ENCODE measurements around the gene AR. TPM values are rescaled to one million over a fixed set of nuclear protein-coding genes. Genes with fewer than 3 reads are reported as not detected.
"Not testable (repeated sequence)": the region's sequence is repeated elsewhere in the genome, so short reads cannot be mapped to it uniquely, and the experiment has no call there.

The AR gene
- total RNA-seq, 2 donors from 2014 or later: 2.9 to 8.2 TPM

- intact Hi-C loops (cut with DNase I): no loop called here
- ATAC-seq (no peak), DNase-seq (no peak)
- no peak for TF ChIP-seq CTCF (IDR thresholded peaks at IDR 0.05)
- TF ChIP-seq POLR2A (IDR thresholded peaks at IDR 0.05): no peak
- Histone ChIP-seq H3K36me3 (replicated peaks in 1 of 2; ENCODE audit: insufficient read depth in 1 of 2, low read depth in 2 of 2) (no peaks in the 10 kb centered on the region), H3K4me3 (no peak overlapping the region), H3K4me1 (no peaks in the 10 kb centered on the region), H3K9me3 (no peaks in the 10 kb centered on the region), H3K27ac (no peak overlapping the region), H3K27me3 (no peaks in the 10 kb centered on the region)
Observed at GRCh38 chrX:67636532-67636931, 92.7 kb downstream of the AR start.

GRCh38 chrX:67637293-67637692 is 93.5 kb downstream of the AR start:
- not testable (repeated sequence) for H3K4me1 ChIP-seq, ATAC-seq

GRCh38 chrX:67648361-67648760 is 104.5 kb downstream of the AR start:
- Histone ChIP-seq H3K27ac (no peak overlapping the region), H3K9me3 (no peaks in the 10 kb centered on the region), H3K36me3 (replicated peaks in 1 of 2; ENCODE audit: insufficient read depth in 1 of 2, low read depth in 2 of 2) (no peaks in the 10 kb centered on the region), H3K27me3 (no peaks in the 10 kb centered on the region), H3K4me3 (no peak overlapping the region), H3K4me1 (no peaks in the 10 kb centered on the region)
- DNase-seq (no peak), ATAC-seq (no peak)
- WGBS, 2 donors: 80 to 87% methylated on average over 3 to 4 of the region's 4 CpGs
- no peak for TF ChIP-seq CTCF (IDR thresholded peaks at IDR 0.05)
- TF ChIP-seq POLR2A (IDR thresholded peaks at IDR 0.05): no peak
- intact Hi-C loops (cut with DNase I): no loop called here

More at GRCh38 chrX:67637293-67637692, 93.5 kb downstream of the AR start:
- H3K36me3 ChIP-seq (replicated peaks in 1 of 2; ENCODE audit: insufficient read depth in 1 of 2, low read depth in 2 of 2); H3K27me3 ChIP-seq; DNase-seq; H3K4me3 ChIP-seq; H3K9me3 ChIP-seq; intact Hi-C loops (cut with DNase I); H3K27ac ChIP-seq: not testable (repeated sequence)
- 85 to 86% methylated on average over 3 of the region's 3 CpGs for WGBS, 2 donors

GRCh38 chrX:67651437-67652142 is 107.8 kb downstream of the AR start:
- Histone ChIP-seq H3K27ac (no peak overlapping the region), H3K27me3 (no peaks in the 10 kb centered on the region), H3K4me3 (no peak overlapping the region), H3K4me1 (no peaks in the 10 kb centered on the region), H3K36me3 (replicated peaks in 1 of 2; ENCODE audit: insufficient read depth in 1 of 2, low read depth in 2 of 2) (no peaks in the 10 kb centered on the region), H3K9me3 (no peaks in the 10 kb centered on the region)
- no peak for TF ChIP-seq CTCF (IDR thresholded peaks at IDR 0.05)
- TF ChIP-seq POLR2A (IDR thresholded peaks at IDR 0.05): no peak
- ATAC-seq: no peak
- 61 to 75% methylated on average over 6 of the region's 6 CpGs for WGBS, 2 donors
- DNase-seq: no peak
- intact Hi-C loops (cut with DNase I): no loop called here

GRCh38 chrX:67652543-67652942 is 108.7 kb downstream of the AR start:
- Histone ChIP-seq H3K27ac (no peak overlapping the region), H3K27me3 (no peaks in the 10 kb centered on the region), H3K9me3 (no peaks in the 10 kb centered on the region), H3K4me1 (no peaks in the 10 kb centered on the region), H3K36me3 (replicated peaks in 1 of 2; ENCODE audit: insufficient read depth in 1 of 2, low read depth in 2 of 2) (no peaks in the 10 kb centered on the region), H3K4me3 (no peak overlapping the region)
- ATAC-seq: no peak
- intact Hi-C loops (cut with DNase I): no loop called here
- no peak for DNase-seq
- TF ChIP-seq CTCF (IDR thresholded peaks at IDR 0.05): no peak
- no peak for TF ChIP-seq POLR2A (IDR thresholded peaks at IDR 0.05)

Measured in body of pancreas (tissue), 4 donors.